Neuronal stem cell (in vitro differentiated cells): Measurements from ENCODE around the gene ARHGEF7.

Experiments
- DNase-seq: peaks from one replicate; pipeline ENCODE4 v3.0.0-alpha.2; 2013; ENCODE audit warnings: low spot score
- H2AFZ ChIP-seq: one replicate; pipeline ENCODE4 v1.6.1; 2013; ENCODE audit warnings: mild to moderate bottlenecking, low read length, inconsistent platforms
- H2AK5ac ChIP-seq: 2 replicates; pipeline ENCODE4 v1.6.1; 2013; ENCODE audit warnings: low read depth, mild to moderate bottlenecking, inconsistent platforms, low read length, moderate library complexity, mixed read lengths
- H2BK120ac ChIP-seq: 2 replicates; pipeline ENCODE4 v1.6.1; 2013; ENCODE audit warnings: low read depth, mild to moderate bottlenecking, inconsistent platforms, low read length, moderate library complexity, mixed read lengths
- H2BK12ac ChIP-seq: one replicate; pipeline ENCODE4 v1.6.1; 2013; ENCODE audit warnings: low read length, inconsistent platforms
- H2BK15ac ChIP-seq: 2 replicates; pipeline ENCODE4 v1.6.1; 2013; ENCODE audit warnings: mild to moderate bottlenecking, low read length, inconsistent platforms, mixed read lengths
- H2BK5ac ChIP-seq: one replicate; pipeline ENCODE4 v1.6.1; 2013; ENCODE audit warnings: inconsistent platforms, mild to moderate bottlenecking, low read length, moderate library complexity
- H3K14ac ChIP-seq: one replicate; pipeline ENCODE4 v1.6.1; 2013; ENCODE audit warnings: low read length, inconsistent platforms
- H3K18ac ChIP-seq: 2 replicates; pipeline ENCODE4 v1.6.1; 2013; ENCODE audit warnings: low read length, inconsistent platforms
- H3K23ac ChIP-seq: 2 replicates; pipeline ENCODE4 v1.6.1; 2013; ENCODE audit warnings: low read depth, mild to moderate bottlenecking, mixed read lengths, low read length, inconsistent platforms; ENCODE audit not compliant: poor library complexity
- H3K27ac ChIP-seq: replicated peaks from 3 replicates; pipeline ENCODE4 v1.5.1; 2013; ENCODE audit warnings: low read length, inconsistent platforms
- H3K27me3 ChIP-seq, 3 experiments: 2 replicates each; pipeline ENCODE4 v1.6.1; 2013; ENCODE audit warnings: low read length in 3 of 3, mild to moderate bottlenecking in 2 of 3, inconsistent platforms in 1 of 3, low read depth in 1 of 3, mixed read lengths in 1 of 3, moderate library complexity in 1 of 3; ENCODE audit not compliant: control insufficient read depth in 3 of 3, insufficient read depth in 3 of 3
- H3K36me3 ChIP-seq, 2 donors: replicated peaks in 1 of 2; 2 replicates each; pipeline ENCODE4 v1.6.1; 2013; ENCODE audit warnings: low read length in 2 of 2; ENCODE audit not compliant: control insufficient read depth in 2 of 2, insufficient read depth in 2 of 2
- H3K4ac ChIP-seq: 2 replicates; pipeline ENCODE4 v1.6.1; 2013; ENCODE audit warnings: inconsistent platforms, mild to moderate bottlenecking, low read length, moderate library complexity
- H3K4me1 ChIP-seq, 2 donors: 1 replicate in 1 of 2; 2 replicates in 1 of 2; pipeline ENCODE4 v1.6.1; 2013; ENCODE audit warnings: low read length in 2 of 2, low read depth in 1 of 2; ENCODE audit not compliant: control insufficient read depth in 2 of 2, insufficient read depth in 1 of 2
- H3K4me2 ChIP-seq: one replicate; pipeline ENCODE4 v1.6.1; 2013; ENCODE audit warnings: mild to moderate bottlenecking, low read length, inconsistent platforms; ENCODE audit not compliant: insufficient read depth, poor library complexity, severe bottlenecking
- H3K4me3 ChIP-seq, 2 donors: 2 replicates each; pipeline ENCODE4 v1.5.1; 2013; ENCODE audit warnings: low read length in 2 of 2, mild to moderate bottlenecking in 2 of 2, inconsistent platforms in 1 of 2, moderate library complexity in 1 of 2
- H3K79me1 ChIP-seq: one replicate; pipeline ENCODE4 v1.6.1; 2013; ENCODE audit warnings: low read depth, mild to moderate bottlenecking, inconsistent platforms, low read length, moderate library complexity
- H3K9ac ChIP-seq: one replicate; pipeline ENCODE4 v1.6.1; 2013; ENCODE audit warnings: mild to moderate bottlenecking, low read depth, low read length, inconsistent platforms; ENCODE audit not compliant: poor library complexity
- H3K9me3 ChIP-seq, 2 donors: replicated peaks in 1 of 2; 2 replicates each; pipeline versions ENCODE3 to v1.6.1; 2013; ENCODE audit warnings: low read length in 2 of 2, mild to moderate bottlenecking in 2 of 2, inconsistent platforms in 1 of 2, low read depth in 1 of 2, mixed read lengths in 1 of 2, moderate library complexity in 1 of 2; ENCODE audit not compliant: control insufficient read depth in 2 of 2, insufficient read depth in 1 of 2
- H4K8ac ChIP-seq: one replicate; pipeline ENCODE4 v1.6.1; 2013; ENCODE audit warnings: low read depth, mild to moderate bottlenecking, inconsistent platforms, low read length, moderate library complexity
- H4K91ac ChIP-seq: one replicate; pipeline ENCODE4 v1.6.1; 2013; ENCODE audit warnings: low read length, low read depth, mild to moderate bottlenecking, inconsistent platforms; ENCODE audit not compliant: poor library complexity
- WGBS, 2 donors: extraction: QIAGEN DNeasy Blood & Tissue Kit; methylation state at CpG; one replicate each; pipeline ENCODE4 v1.1.7; 2013; ENCODE audit warnings: missing lambda C conversion rate in 2 of 2, mixed read lengths in 1 of 2; ENCODE audit not compliant: insufficient read length in 2 of 2, insufficient replicate concordance in 1 of 2; ENCODE audit errors: extremely low coverage in 2 of 2; 5-methylcytosine and 5-hydroxymethylcytosine counted together

Gene ARHGEF7

GRCh38 chr13:111225810-111226546 lies 110.9 kb downstream of the ARHGEF7 start:
- H2BK12ac ChIP-seq = no peak overlapping the region
- H3K4me1 ChIP-seq = peaks cover 0 to 6% of the 10 kb centered on the region in 2 donors
- no peak overlapping the region for H3K18ac ChIP-seq
- no peak overlapping the region for H3K4ac ChIP-seq
- H2AFZ ChIP-seq = no peak overlapping the region
- H3K27me3 ChIP-seq = no peaks in the 10 kb centered on the region
- no peak overlapping the region for H2BK5ac ChIP-seq
- no peak overlapping the region for H3K14ac ChIP-seq
- no peak overlapping the region for H3K23ac ChIP-seq
- H3K79me1 ChIP-seq = no peaks in the 10 kb centered on the region
- no peak overlapping the region for H3K4me2 ChIP-seq
- H3K4me3 ChIP-seq = no peak overlapping the region
- no peak overlapping the region for H4K91ac ChIP-seq
- H3K9ac ChIP-seq = no peak overlapping the region
- no peaks in the 10 kb centered on the region for H3K9me3 ChIP-seq
- no peak overlapping the region for H4K8ac ChIP-seq
- WGBS, 2 donors = no CpG with 5 or more reads among the region's 7 CpGs
- peaks cover 4 to 46% of the 10 kb centered on the region in 2 donors for H3K36me3 ChIP-seq
- no peak for DNase-seq
- no peak overlapping the region for H3K27ac ChIP-seq
- no peak overlapping the region for H2BK120ac ChIP-seq
- H2BK15ac ChIP-seq = no peak overlapping the region
- H2AK5ac ChIP-seq = no peak overlapping the region

DNA sequence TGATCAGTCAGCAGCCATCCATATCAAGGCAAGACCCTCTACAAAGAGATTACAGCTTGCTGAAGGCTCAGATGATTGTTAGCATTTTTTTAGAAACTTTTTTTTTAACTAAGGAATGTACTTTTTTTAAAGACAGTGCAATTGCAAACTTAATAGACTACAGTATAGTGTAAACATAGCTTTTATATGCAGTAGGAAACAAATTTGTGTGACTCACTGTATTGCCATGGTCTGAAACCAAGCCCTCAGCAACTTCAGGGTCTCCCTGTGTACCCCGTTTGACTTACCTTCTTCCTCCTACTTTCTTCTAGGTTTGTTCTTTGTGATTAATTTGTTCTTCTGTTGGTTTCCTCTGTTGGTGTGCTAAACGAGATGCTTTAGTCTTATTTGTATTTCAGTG lies 112.3 kb downstream of the ARHGEF7 start:
- Histone ChIP-seq H2BK15ac (no peak overlapping the region), H3K4ac (no peak overlapping the region), H4K91ac (no peak overlapping the region), H4K8ac (no peak overlapping the region), H2BK5ac (no peak overlapping the region), H3K79me1 (peaks cover 6% of the 10 kb centered on the region), H3K9me3 (no peaks in the 10 kb centered on the region), H3K27ac (no peak overlapping the region), H3K18ac (no peak overlapping the region), H3K4me1 (peaks cover 0 to 6% of the 10 kb centered on the region in 2 donors), H3K4me2 (no peak overlapping the region), H3K9ac (no peak overlapping the region), H3K14ac (no peak overlapping the region), H2AK5ac (no peak overlapping the region), H3K23ac (no peak overlapping the region), H3K36me3 (peaks cover 5 to 56% of the 10 kb centered on the region in 2 donors), H2BK120ac (no peak overlapping the region), H3K4me3 (no peak overlapping the region), H2BK12ac (no peak overlapping the region), H2AFZ (no peak overlapping the region), H3K27me3 (no peaks in the 10 kb centered on the region)
- WGBS, 2 donors = no CpG with 5 or more reads among the region's 2 CpGs
- no peak for DNase-seq

GRCh38 chr13:111228262-111229144 lies 113.4 kb downstream of the ARHGEF7 start:
- H4K8ac ChIP-seq = no peak overlapping the region
- H2BK12ac ChIP-seq = no peak overlapping the region
- no peak overlapping the region for H3K4ac ChIP-seq
- no peaks in the 10 kb centered on the region for H3K9me3 ChIP-seq
- H3K4me3 ChIP-seq = no peak overlapping the region
- H3K27ac ChIP-seq = no peak overlapping the region
- peaks cover 0 to 6% of the 10 kb centered on the region in 2 donors for H3K4me1 ChIP-seq
- no peak overlapping the region for H3K23ac ChIP-seq
- no peak overlapping the region for H2AK5ac ChIP-seq
- H2BK120ac ChIP-seq = no peak overlapping the region
- H3K14ac ChIP-seq = no peak overlapping the region
- H3K79me1 ChIP-seq = peaks cover 6% of the 10 kb centered on the region
- no peak for DNase-seq
- no CpG with 5 or more reads among the region's 27 CpGs for WGBS, 2 donors
- no peak overlapping the region for H2BK15ac ChIP-seq
- peaks cover 5 to 65% of the 10 kb centered on the region in 2 donors for H3K36me3 ChIP-seq
- H3K4me2 ChIP-seq = no peak overlapping the region
- H4K91ac ChIP-seq = no peak overlapping the region
- H3K9ac ChIP-seq = no peak overlapping the region
- no peak overlapping the region for H2AFZ ChIP-seq
- H3K18ac ChIP-seq = no peak overlapping the region
- H2BK5ac ChIP-seq = no peak overlapping the region
- no peaks in the 10 kb centered on the region for H3K27me3 ChIP-seq

- Histone ChIP-seq H2BK12ac (no peak overlapping the region), H4K8ac (no peak overlapping the region), H2AFZ (no peak overlapping the region), H2BK5ac (no peak overlapping the region), H4K91ac (no peak overlapping the region), H3K4me1 (peaks cover 0 to 6% of the 10 kb centered on the region in 2 donors), H2BK120ac (no peak overlapping the region), H3K27ac (no peak overlapping the region), H3K4me3 (peak overlapping the region in 1 of 2 donors; percentile 26), H3K4me2 (no peak overlapping the region), H3K4ac (no peak overlapping the region), H2AK5ac (no peak overlapping the region), H3K14ac (no peak overlapping the region), H3K27me3 (no peaks in the 10 kb centered on the region), H3K9ac (peak overlapping the region; percentile 5), H2BK15ac (no peak overlapping the region), H3K79me1 (peaks cover 6% of the 10 kb centered on the region), H3K9me3 (no peaks in the 10 kb centered on the region), H3K23ac (no peak overlapping the region), H3K36me3 (peaks cover 10 to 84% of the 10 kb centered on the region in 2 donors), H3K18ac (no peak overlapping the region)
- WGBS, 2 donors = no CpG with 5 or more reads among the region's 10 CpGs
- DNase-seq = no peak
Observed at GRCh38 chr13:111230385-111230930, 115.3 kb downstream of the ARHGEF7 start.
